Activated CD8-positive, alpha-beta memory T cell treated with anti-CD3 and anti-CD28 coated beads for 1 hour (primary cell): ENCODE measurements around the gene TSPAN18.

Experiments used
- DNase-seq, 2 donors: peaks; one replicate each; pipeline ENCODE4 v3.0.0-alpha.2; 2020; ENCODE audit warnings: low read depth in 1 of 2; ENCODE audit errors: extremely low read depth in 1 of 2

Gene TSPAN18, protein sequence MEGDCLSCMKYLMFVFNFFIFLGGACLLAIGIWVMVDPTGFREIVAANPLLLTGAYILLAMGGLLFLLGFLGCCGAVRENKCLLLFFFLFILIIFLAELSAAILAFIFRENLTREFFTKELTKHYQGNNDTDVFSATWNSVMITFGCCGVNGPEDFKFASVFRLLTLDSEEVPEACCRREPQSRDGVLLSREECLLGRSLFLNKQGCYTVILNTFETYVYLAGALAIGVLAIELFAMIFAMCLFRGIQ

DNA sequence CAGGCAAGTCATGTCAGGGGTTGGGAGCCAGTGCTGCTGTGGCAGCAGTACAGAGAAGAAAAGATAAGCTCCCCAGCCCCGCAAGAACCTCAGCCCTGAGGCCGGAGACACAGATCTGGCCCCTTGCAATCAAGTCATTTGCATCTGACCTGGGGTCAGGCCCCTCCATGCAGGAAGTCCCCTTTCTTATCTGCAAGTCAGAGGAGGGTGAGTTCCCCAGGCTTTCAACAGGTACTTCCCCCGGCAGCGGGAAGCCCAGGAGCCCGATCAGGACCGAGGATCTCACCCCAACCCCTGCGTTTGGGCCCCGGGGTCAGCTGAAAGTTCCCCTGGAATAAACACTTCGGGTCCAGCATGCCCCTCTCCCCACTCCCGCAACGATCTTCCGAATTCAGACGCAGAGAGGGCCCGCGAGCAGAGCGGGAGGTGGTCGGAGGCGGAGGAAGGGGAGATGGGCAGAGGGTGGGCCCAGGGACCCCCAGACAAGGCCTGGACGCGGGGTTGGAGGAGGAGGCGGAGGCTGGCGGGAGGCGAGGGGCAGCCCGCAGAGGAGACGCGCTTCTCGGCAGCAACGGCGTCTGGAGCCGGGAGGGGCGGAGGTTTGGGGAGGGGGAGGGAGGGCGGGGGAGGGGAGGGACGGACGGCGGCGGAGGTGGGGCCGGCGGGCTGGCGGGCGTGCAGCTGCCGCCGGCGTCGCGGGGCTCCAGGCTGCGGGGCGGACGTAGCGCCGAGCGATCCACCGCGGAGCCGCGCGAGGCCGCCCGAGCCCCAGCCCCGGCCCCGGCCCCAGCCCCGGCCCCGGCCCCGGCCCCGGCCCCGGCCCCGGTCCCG lies at the start of gene TSPAN18:
Gene TSPAN18 (plus strand): TSS at position 680 of the 831 bp plus-strand sequence. CDS start 179,455 bp downstream, outside the sequence.
- peak in 1 of 2 donors; percentile 5 for DNase-seq

DNA sequence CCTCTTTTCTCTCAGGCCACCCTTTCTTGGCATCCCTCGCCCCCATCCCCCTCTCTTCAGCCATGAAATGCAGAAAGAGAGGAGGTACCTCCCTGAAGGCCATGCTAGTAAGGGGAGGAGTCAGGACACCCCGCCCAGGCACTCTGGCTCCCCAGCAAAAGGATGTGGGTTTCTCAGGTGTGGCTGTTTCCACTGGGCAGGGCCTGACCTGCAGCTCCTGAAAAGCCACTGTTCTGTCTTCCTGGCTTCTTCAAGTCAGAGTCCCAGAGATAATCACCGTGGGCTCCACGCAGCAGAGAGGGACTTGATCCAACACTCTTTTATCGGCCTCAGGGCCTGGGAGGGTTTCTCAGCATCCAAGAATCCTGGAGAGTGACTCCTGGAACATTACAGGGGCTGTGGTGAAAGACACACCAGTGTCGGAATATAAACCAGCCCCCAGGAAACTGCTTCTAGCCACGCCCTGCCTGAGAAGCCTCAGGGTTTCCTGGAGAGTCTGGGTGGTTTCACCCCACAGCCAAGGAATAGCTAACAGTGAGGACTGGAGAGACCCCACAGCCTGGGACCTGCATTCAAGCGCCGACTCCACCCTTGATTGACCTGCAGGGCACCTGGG lies 45.7 kb upstream of the TSPAN18 start:
- DNase-seq: no peak

DNA sequence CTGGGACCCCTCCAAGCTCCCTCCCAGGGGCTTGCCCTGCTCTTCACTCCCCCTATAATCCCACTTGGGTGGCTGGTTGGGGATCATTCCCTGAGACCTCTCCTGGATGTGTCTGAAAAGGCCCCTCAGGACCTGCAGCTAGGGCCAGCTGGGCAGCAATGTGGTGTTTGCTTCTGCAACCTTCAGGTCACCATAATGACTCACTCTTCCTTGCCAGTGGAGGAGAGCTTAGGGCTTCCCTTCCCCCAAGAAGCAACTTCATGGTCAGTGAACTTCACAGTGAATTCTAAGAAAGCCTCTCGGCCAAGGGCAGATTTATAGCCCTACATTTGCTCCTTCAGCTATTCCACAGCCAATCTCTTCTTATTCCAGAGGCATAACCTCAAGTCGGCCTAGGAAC lies 45.1 kb upstream of the TSPAN18 start:
- DNase-seq: no peak

DNA sequence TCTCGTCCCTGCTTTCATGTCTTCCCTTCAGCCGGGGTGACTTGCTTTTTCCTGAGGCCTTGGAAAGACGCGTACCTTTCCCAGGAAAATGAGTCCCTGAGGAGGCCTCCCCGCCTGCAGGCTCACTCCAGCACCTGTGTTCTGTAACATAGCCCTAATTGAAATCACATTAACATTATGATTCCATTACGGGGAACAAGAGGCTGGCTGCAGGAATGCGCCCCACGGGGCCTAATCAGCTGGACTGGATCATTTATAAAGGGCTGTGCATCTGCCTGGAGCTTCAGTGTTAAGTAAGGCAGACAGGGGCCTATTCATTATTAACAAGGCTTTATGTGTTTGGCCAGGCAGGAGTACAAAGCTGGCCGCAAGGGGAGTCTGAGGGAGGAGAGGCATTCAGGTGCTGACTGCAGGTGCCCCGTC lies 41.9 kb upstream of the TSPAN18 start:
- no peak for DNase-seq

DNA sequence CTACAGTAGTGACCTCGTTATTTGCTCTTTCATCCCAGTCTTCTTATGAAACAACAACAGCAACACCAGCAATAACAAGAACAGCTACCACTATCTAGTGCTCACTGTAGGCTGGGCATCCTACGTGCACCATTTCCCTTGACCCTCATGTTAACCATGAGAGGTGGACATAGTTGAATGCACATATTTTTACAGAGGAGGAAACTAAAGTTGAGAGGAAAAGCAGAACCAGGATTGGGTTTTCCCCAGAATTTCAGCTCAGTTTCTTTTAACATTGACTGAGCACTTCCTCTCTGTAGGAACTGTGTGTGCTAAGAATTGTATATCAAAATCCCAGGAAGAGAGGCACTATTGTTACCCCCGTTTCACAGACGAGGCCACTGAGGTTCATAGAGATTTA lies 39.4 kb upstream of the TSPAN18 start:
- DNase-seq: no peak

DNA sequence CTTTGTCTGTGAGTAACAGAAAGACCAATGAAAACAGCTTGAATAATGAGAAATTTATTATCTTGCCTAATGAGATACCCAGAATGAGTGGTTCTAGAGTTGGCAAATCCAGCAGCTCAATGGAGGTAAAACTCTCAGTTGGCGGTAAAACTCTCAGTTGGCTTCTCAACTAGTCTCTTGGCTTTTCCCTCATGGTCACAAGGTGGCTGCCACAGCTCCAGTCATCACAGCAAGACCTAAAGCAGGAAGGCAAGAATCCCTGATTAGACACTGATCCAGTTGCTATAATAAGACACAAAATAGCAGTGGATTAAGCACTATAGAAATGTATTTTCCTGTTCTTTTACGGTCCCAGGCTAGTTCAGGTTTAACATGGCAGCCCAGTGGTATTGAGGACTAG lies 37.5 kb upstream of the TSPAN18 start:
- no peak for DNase-seq

DNA sequence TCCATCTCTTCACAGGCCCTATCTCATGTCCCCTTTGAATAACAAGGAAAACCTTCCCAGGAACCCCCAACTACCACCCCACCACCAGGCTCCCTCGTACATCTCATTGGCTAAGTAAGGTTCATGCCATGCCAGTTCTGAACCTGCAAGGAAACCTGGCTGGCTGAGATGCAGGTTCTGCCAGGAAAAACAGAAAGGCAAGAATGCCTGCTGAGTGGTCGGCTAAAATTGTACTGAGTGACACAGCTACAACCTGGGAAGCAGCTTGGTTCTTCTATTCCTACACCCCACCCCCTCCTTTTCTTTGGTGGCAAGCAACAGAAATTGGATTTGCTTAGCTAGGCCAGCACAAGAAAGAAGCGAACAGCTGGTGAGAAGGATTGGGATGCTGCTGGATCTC lies 36.1 kb upstream of the TSPAN18 start:
- DNase-seq: no peak

DNA sequence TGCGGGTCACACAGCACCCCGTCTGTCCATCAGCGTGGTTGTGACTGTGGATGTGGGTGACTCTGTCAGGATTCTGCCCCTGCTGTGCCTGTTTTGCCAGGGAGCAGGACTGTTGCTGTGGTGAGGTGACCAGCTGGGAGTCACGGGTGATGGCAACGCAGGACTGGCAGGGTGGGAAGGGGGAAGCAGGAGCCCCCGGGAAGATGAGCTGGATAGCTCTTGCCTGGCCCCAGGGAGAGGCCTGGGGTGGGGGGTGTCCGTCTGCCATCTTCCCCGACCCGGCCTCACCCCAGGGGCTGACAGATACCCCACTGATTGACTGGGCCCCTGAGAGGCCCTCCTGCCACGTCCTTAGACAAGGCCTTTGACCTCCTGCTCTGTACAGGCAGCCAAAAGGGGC lies 34.3 kb upstream of the TSPAN18 start:
- DNase-seq: no peak

DNA sequence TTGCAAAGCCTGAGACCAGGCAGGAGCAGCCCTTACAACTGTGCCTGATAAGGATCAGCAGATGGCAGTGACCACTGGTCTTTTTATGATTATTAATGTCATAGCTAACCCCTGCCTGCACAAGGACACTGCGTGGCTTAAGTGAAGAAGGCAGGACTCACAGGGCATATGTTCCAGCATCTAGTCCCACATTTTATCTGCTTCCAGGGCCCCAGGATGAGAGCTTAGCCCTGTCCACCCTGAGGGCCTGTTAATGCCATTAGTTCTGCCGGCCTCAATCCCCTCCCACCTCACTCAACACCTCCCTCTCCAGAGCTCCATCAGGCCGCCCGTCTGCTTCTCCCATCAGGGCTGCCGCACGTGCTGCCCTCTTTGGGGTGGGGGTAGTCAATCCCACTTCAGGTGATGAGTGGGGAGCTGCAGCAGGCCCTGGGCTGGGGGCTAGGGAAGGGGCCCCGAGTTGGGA lies 33.1 kb upstream of the TSPAN18 start:
- no peak for DNase-seq

DNA sequence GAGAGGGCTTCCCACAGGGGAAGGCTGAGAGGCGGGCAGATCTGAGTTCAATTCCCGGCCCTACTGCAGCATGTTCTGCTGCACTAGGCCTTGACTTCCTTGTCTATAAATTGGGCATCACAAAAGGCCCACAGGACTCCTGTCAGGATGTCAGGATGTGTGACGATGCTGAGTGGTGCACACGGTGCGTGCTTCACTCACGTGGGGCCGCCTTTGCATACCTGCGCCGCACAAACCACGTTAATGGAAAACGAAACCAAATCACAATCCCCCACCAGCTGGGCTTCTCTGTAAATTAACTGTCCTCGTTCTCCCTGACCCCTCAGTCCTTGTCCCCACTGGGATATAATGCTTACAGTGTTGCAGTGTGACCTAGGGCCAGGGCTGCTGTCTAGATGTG lies 32.3 kb upstream of the TSPAN18 start:
- DNase-seq: no peak

DNA sequence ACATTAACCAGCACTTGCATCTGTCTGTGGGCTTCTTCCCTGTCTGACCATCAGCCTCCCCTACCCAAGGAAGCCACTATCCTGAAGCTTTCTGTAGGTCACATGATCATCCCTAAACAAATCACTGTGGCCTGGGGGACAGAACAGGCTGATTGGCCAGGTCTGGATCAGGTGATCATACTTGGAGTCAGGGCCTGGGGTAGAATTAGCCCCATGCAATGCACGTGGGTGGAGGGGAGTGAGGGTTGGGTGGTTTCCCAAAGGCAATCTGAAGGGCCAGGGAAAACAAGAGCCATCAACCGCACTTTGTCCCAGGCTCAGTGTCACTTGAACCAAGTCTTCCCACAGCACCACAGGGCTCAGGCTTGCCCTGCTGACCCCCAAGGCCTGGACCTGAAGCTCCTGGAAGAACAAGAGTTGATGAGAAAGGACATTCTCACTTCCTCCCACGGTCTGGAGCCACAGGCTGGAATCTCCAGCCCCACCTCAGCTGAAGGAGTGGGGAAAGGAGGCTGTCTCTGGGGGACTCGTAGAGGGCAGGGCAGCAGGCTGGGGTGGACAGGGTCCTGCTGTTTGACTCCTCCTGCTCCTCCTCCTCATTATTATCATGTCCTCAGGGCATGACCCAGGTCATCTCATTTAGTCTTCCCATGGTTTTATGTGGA lies 31.5 kb upstream of the TSPAN18 start:
- no peak for DNase-seq

DNA sequence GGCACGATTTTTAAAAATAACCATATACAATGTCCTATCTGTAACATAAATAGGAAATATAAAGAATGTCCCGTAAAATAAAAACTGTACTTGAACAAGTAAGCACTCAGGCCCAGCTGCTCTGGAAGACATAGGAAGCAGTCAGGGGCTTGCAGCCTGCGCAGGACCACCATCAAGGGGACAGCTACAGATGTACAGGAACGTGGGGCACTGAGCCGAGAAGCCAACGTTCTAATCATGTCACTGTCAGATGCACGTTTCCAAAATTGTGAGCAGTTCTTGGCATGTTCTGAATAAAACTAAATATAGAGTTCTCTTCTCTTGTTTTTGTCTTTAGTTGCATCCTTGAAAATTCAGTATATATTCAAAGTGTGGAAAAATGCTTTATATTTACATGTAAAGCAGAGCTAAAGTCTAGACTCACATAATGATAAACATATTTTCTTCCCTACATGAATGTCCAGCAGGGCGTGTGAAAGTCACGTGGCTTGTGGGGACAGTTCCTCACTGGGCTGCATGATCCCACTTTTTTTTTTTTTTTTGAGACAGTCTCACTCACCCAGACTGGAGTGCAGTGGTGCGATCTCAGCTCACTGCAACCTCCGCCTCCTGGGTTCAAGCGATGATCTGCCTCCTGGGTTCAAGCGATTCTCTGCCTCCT lies 28.4 kb upstream of the TSPAN18 start:
- DNase-seq: no peak

DNA sequence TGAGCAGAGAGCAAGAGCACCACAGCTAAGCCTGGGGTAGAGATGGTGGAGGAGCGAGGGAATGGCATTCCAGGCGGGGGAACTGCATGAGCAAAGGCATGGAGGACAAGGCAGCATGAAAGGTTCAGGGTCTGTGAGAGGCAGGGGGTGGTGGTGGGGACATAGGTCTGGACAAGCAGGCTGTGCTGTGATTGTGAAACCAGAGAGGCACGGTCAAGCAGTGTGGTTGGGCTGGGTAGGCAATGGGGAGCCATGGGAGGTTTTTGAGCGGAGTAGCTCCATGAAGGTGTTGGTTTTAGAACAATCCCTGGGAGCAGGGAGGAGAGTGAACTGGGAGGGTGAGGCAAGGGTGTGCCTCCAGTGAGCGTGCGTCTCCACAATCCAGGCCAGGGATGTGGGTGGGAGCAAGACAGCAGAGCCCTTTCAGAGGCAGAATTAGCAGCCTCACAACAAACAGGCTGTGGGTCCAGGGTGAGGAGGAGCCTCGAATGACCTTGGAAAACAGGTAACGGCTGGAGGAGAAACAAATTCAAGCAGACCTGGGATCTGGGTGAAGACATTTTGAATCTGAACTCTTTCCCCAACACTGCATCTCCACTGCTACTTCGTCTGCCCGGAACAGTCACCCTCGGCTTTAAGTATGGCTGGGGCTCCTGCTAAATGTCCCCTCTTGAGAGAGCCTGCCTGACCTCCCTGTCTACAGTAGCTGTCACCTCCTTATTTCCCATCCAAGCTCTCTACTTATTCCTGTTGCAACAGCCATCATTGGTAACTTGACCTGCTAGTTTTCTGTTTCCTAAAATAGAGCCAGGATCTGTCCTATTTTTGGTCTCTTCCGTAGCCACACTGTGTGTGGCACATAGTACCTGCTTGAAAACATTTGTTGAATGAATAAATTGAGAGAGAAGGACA lies 27.0 kb upstream of the TSPAN18 start:
- DNase-seq: no peak

DNA sequence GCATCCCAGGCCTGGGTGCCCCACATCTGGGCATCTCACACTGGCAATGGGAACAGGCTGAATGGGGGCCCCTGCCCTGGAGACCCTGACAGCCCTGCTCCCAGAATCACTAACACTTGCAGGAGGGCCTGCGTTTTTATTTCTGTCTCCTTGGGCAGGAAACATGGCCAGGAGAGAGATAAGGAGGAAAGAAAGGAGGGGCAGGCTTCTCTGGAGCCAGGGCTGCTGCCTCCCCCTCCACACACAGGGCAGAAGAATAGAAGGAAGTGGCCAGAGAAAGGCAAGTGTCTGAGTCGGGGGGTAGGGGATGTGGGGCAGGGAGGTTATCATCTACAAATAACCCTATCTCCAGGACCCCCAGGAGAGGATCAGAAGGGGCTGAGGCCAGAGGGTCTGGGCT lies 25.5 kb upstream of the TSPAN18 start:
- no peak for DNase-seq

DNA sequence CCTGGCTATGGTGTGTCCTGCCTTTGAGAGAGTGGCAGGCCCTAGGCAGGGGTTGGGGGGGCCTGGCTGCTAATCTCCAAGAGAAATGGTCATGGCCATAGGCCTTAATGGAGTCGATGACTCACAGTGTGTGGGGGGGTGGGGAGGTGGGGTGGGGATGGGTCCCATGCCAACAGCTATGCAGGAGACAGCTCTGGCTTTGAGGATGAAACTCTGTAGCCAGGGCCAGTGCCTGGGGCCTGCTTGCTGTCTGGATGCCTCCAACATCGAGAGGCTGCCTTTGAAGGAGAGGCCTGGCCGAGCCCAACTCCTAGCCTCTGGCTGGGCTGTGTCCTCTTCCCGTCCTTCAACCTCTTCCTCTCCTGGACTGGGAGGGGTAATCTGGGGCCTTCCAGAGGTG lies 23.9 kb upstream of the TSPAN18 start:
- DNase-seq: no peak

DNA sequence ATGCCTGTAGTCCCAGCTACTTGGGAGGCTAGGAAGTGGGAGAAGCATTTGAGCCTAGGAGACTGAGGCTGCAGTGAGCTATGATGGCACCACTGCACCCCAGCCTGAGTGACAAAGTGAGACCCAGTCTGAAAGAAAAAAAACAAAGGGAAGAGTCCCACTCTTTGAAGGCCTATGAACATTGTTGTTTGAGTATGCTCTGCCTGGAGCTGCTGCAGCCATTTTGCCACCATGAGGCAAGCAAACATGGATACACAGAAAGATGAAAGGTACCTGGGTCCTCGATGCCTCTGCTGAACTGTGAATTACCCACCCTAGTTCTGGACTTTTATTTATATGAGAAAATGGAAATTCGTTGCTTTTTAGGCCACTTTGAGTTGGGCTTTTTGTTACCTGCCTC lies 19.7 kb upstream of the TSPAN18 start:
- no peak for DNase-seq

DNA sequence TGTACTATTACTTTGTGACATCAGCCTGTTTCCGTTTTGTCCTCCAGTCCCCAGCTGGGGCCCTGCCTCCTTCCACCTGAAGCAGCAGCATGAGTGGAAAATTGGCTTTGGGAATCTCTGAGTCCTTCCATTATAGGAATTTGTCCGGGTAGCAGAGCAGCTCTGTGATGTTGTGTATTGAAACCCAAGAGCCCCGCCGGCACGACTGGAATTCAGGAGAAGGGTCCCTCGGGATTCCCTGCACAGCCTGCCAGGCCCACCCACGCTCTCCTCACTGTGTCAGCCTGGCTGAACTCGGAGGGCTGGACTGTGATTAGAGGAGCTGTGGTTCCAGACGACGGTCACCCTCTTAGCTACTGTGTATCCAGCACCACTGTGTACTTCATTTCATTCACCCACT lies 18.8 kb upstream of the TSPAN18 start:
- DNase-seq: no peak

DNA sequence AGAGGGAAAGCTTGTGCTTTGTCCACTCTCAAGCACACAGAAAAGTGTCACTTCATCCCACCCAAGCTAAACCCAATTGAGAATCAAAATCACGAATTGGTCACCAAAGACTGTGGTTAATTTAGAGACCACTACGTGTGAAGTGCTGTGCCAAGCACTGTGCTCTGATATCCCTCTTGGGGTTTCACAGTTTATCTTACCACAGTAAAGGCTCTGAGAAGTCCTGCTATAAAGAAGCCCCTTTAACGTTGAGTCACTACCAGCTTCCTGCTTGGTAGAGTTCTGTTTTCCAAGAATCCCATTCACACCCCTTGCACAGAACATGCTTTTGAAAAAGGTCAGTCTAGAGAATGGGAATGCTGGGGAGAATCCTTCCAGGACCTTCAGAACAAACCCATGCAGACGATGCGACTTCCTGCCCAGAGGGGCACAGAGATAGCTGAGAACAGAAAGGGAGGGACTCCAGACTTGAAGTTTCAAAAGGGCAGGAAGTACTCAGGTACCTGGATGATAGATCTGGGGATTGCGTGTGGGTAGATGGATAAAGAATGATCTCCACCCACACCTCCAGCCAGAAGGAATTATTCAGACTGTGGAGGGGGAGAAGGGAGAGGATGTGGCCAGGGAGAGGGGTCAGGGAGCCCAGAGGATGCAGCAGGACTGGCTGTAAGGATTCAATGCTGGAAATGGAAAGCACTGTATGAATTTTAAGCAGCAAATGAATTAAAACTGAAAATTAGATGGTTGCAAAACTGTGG lies 18.1 kb upstream of the TSPAN18 start:
- DNase-seq: no peak

DNA sequence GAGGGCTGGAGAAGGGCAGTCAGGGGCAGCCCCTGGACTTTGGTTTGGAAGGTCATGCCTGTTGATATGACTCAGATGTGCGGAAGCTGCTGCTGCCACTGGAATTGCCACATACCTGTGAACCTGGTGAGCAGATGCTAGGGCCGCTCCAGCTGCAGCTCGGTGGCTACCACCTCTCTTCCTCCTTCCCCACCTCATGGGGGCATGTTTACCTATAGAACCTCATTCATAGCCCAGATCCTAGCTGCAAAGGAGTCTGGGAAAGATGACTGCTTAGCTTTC lies 17.5 kb upstream of the TSPAN18 start:
- no peak for DNase-seq
